PC-3 (cell line): Measurements from ENCODE around the gene WDR38. TPM values are rescaled to one million over a fixed set of nuclear protein-coding genes. Genes with fewer than 3 reads are reported as not detected.
"Not testable (repeated sequence)": the region's sequence is repeated elsewhere in the genome, so short reads cannot be mapped to it uniquely, and the experiment has no call there.

Source experiments
- ATAC-seq: fragments of 200-7000 bp; cut with Tn5 transposase; 2 replicates; pipeline ENCODE4 v1.9.1; 2020; ENCODE audit warnings: mild to moderate bottlenecking, moderate library complexity
- BruUV-seq: library from RNA; stranded (reverse); fragments of 400-500 nt; replicated peaks from 2 replicates; lab custom pipeline; 2021; lab: Mats Ljungman, UMichigan
- CTCF ChIA-PET: fragments of 300-600 bp; sonication (Branson Sonifier 250); formaldehyde crosslinking; loops from one replicate; lab custom pipeline; 2022; ENCODE audit warnings: antibody characterized with exemption; lab: Charles Lee
- POLR2A ChIA-PET: fragments of 300-600 bp; sonication (Branson Sonifier 250); formaldehyde crosslinking; loops from one replicate; lab custom pipeline; 2022; ENCODE audit warnings: antibody characterized with exemption; ENCODE audit not compliant: unreplicated experiment; lab: Charles Lee
- DNase-seq: peaks from one replicate; pipeline ENCODE4 v3.0.0-alpha.2; 2015
- H2AFZ ChIP-seq: fragments of 300-600 bp; sonication (generic); 2 replicates; pipeline ENCODE4 v1.6.0; 2016; ENCODE audit warnings: antibody characterized with exemption, low read length
- H3F3A ChIP-seq: fragments of 300-600 bp; sonication (generic); one replicate; pipeline ENCODE4 v1.6.0; 2017; ENCODE audit warnings: antibody characterized with exemption, low read length, control low read depth, mild to moderate bottlenecking; ENCODE audit not compliant: unreplicated experiment
- H3K27ac ChIP-seq: fragments of 300-600 bp; sonication (generic); 2 replicates; pipeline ENCODE4 v1.5.1; 2016; ENCODE audit warnings: mild to moderate bottlenecking, low read length
- H3K27me3 ChIP-seq: fragments of 300-600 bp; sonication (generic); 2 replicates; pipeline ENCODE4 v1.6.1; 2016; ENCODE audit warnings: low read length, mixed read lengths
- H3K36me3 ChIP-seq: fragments of 300-600 bp; sonication (generic); 2 replicates; pipeline ENCODE4 v1.6.1; 2016; ENCODE audit warnings: low read depth, mixed run types, low read length, mixed read lengths
- H3K4me1 ChIP-seq: fragments of 300-600 bp; sonication (generic); 2 replicates; pipeline ENCODE4 v1.5.1; 2016; ENCODE audit warnings: low read length; ENCODE audit not compliant: insufficient read depth
- H3K4me2 ChIP-seq: fragments of 300-600 bp; sonication (generic); 2 replicates; pipeline ENCODE4 v1.6.0; 2016; ENCODE audit warnings: low read length
- H3K4me3 ChIP-seq: fragments of 300-600 bp; sonication (generic); 2 replicates; pipeline ENCODE4 v1.5.1; 2016; ENCODE audit warnings: mild to moderate bottlenecking, low read length, mixed read lengths
- H3K79me2 ChIP-seq: fragments of 300-600 bp; sonication (generic); 2 replicates; pipeline ENCODE4 v1.6.1; 2017; ENCODE audit warnings: low read length, mixed read lengths
- H3K9ac ChIP-seq: fragments of 300-600 bp; sonication (generic); 2 replicates; pipeline ENCODE4 v1.6.0; 2016; ENCODE audit warnings: mild to moderate bottlenecking, low read length
- H3K9me2 ChIP-seq: fragments of 300-600 bp; sonication (generic); replicated peaks from 2 replicates; pipeline ENCODE4 v1.6.1; 2016; ENCODE audit warnings: mixed run types, low read length, mixed read lengths
- H3K9me3 ChIP-seq: fragments of 300-600 bp; sonication (generic); 2 replicates; pipeline ENCODE4 v1.6.1; 2016; ENCODE audit warnings: low read length, mixed read lengths
- H4K20me1 ChIP-seq: fragments of 300-600 bp; sonication (generic); 2 replicates; pipeline ENCODE4 v1.6.1; 2016; ENCODE audit warnings: low read length, mixed read lengths
- EZH2 ChIP-seq: fragments of 300-600 bp; sonication (generic); IDR thresholded peaks from one replicate; pipeline ENCODE4 v1.6.1; 2017; ENCODE audit warnings: antibody characterized with exemption, mild to moderate bottlenecking, low read length; ENCODE audit not compliant: unreplicated experiment
- EZH2phosphoT487 ChIP-seq: fragments of 300-600 bp; sonication (generic); IDR thresholded peaks from 2 replicates; pipeline ENCODE4 v1.6.1; 2018; ENCODE audit warnings: mild to moderate bottlenecking, antibody characterized with exemption, low read length, borderline replicate concordance
- intact Hi-C: fragments of 100-400 bp; cut with micrococcal nuclease; formaldehyde crosslinking; loops from 2 replicates; pipeline ENCODE4 v1.9.0; 2023
- total RNA-seq: library from RNA; depleted of rRNA; stranded (reverse); fragments of >200 nt; gene quantifications from 2 replicates; pipeline ENCODE4 v1.2.3, GENCODE V29; 2014
- TF ChIP-seq, protein P1 (sequence below): fragments of 300-600 bp; sonication (generic); conservative IDR thresholded peaks from 2 replicates; pipeline ENCODE4 v1.5.1; 2017; ENCODE audit warnings: antibody characterized with exemption, low read depth, mild to moderate bottlenecking, low read length

The WDR38 gene
- total RNA-seq, 1 experiment from 2014 or later, result not detected

DNA sequence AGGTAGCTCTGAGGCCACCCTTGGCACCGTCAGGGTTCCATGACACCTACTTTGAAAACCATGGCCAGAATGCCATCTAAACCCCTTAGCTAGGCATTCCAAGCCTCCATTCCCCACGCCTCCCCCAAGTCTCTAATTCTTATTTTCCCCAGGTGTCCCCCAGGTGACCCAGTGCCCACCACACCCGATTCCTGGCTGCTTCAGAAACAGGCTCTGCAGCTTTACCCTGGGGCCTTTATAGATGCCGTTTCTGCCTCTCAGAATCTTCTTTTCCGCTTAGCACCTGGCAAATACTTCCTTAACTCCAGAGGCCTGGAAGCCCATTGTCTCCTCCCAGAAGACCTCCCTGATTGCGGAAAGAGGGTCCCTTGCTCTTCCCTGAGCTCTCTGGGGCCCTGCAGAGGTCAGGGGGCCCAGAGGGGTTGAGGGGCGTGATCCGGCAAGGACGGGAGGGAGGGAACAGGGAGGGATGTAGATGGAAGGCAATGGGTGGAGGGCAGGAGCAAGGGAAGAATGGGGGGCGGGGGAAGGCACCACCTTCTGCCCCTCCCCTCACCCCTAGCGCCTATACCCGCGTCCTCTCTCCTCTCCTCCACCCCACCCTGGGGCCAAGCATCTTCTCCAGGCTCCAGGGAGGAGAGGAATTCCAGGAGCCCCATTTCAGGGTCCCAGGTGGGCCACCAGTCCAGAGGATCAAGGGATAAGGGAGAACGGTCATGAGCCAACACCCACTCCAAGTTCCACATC, 12.0 kb upstream of the WDR38 start:
- H3K9me2 ChIP-seq, result no peaks in the 10 kb centered on the region
- H3K9me3 ChIP-seq, result no peaks in the 10 kb centered on the region
- H3K27me3 ChIP-seq, result no peaks in the 10 kb centered on the region
- no peaks in the 10 kb centered on the region for H3K79me2 ChIP-seq
- H3K4me3 ChIP-seq, result no peak overlapping the region
- BruUV-seq, result no TSS peak
- no peak overlapping the region for H2AFZ ChIP-seq
- no peaks in the 10 kb centered on the region for H3F3A ChIP-seq
- TF ChIP-seq EZH2, result no peak
- no peak for ATAC-seq
- no peaks in the 10 kb centered on the region for H4K20me1 ChIP-seq
- POLR2A ChIA-PET, result interaction anchor here (0.7 kb wide), 1 partner anchor 21 kb away, joined by 6 read pairs; no protein-coding TSS in a partner anchor
- CTCF ChIA-PET, result no interaction called here
- DNase-seq, result no peak
- H3K4me1 ChIP-seq, result no peaks in the 10 kb centered on the region
- no peak overlapping the region for H3K9ac ChIP-seq
- H3K4me2 ChIP-seq, result no peak overlapping the region
- H3K36me3 ChIP-seq, result no peaks in the 10 kb centered on the region
- intact Hi-C loops, result no loop called here
- no peak overlapping the region for H3K27ac ChIP-seq

- H3K9me3 ChIP-seq, result no peaks in the 10 kb centered on the region
- H3K27me3 ChIP-seq, result no peaks in the 10 kb centered on the region
- ATAC-seq, result no peak
- no peaks in the 10 kb centered on the region for H3K4me1 ChIP-seq
- H3F3A ChIP-seq, result no peaks in the 10 kb centered on the region
- TF ChIP-seq, protein P1, sequence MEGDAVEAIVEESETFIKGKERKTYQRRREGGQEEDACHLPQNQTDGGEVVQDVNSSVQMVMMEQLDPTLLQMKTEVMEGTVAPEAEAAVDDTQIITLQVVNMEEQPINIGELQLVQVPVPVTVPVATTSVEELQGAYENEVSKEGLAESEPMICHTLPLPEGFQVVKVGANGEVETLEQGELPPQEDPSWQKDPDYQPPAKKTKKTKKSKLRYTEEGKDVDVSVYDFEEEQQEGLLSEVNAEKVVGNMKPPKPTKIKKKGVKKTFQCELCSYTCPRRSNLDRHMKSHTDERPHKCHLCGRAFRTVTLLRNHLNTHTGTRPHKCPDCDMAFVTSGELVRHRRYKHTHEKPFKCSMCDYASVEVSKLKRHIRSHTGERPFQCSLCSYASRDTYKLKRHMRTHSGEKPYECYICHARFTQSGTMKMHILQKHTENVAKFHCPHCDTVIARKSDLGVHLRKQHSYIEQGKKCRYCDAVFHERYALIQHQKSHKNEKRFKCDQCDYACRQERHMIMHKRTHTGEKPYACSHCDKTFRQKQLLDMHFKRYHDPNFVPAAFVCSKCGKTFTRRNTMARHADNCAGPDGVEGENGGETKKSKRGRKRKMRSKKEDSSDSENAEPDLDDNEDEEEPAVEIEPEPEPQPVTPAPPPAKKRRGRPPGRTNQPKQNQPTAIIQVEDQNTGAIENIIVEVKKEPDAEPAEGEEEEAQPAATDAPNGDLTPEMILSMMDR, result no peak
- TF ChIP-seq EZH2phosphoT487, result no peak
- BruUV-seq, result no TSS peak
- no peak overlapping the region for H3K27ac ChIP-seq
- no peaks in the 10 kb centered on the region for H4K20me1 ChIP-seq
- H2AFZ ChIP-seq, result no peak overlapping the region
- no peak overlapping the region for H3K4me2 ChIP-seq
- ChIA-PET CTCF (no interaction called here), POLR2A (no interaction called here)
- no peak overlapping the region for H3K4me3 ChIP-seq
- H3K9me2 ChIP-seq, result no peaks in the 10 kb centered on the region
- intact Hi-C loops, result no loop called here
- no peak for DNase-seq
- H3K9ac ChIP-seq, result no peak overlapping the region
- no peaks in the 10 kb centered on the region for H3K36me3 ChIP-seq
- H3K79me2 ChIP-seq, result no peaks in the 10 kb centered on the region
These were observed 9.7 kb upstream of the WDR38 start for GRCh38 chr9:124843456-124844034.

- ChIA-PET POLR2A (no interaction called here), CTCF (no interaction called here)
- Histone ChIP-seq H3F3A (no peaks in the 10 kb centered on the region), H3K4me2 (no peak overlapping the region), H3K27me3 (no peaks in the 10 kb centered on the region), H3K4me3 (no peak overlapping the region), H3K4me1 (no peaks in the 10 kb centered on the region), H3K9me2 (no peaks in the 10 kb centered on the region), H3K36me3 (no peaks in the 10 kb centered on the region), H3K9me3 (no peaks in the 10 kb centered on the region), H4K20me1 (no peaks in the 10 kb centered on the region), H3K27ac (no peak overlapping the region), H3K79me2 (no peaks in the 10 kb centered on the region), H3K9ac (no peak overlapping the region), H2AFZ (no peak overlapping the region)
- intact Hi-C loops, result no loop called here
- no TSS peak for BruUV-seq
- DNase-seq (no peak), ATAC-seq (no peak)
- TF ChIP-seq EZH2phosphoT487 (no peak), EZH2 (no peak)
- TF ChIP-seq, protein P1, result no peak
These were observed 9.0 kb upstream of the WDR38 start for GRCh38 chr9:124844291-124844690.

- intact Hi-C loops, result not testable (repeated sequence)
These were observed 6.8 kb upstream of the WDR38 start for GRCh38 chr9:124846467-124846866.

More at GRCh38 chr9:124846467-124846866, 6.8 kb upstream of the WDR38 start:
- H3K9me2 ChIP-seq, ATAC-seq, POLR2A ChIA-PET, DNase-seq, H3K27ac ChIP-seq, H3K9me3 ChIP-seq, H3K27me3 ChIP-seq, H4K20me1 ChIP-seq, H2AFZ ChIP-seq, H3K79me2 ChIP-seq, H3K4me2 ChIP-seq, H3K36me3 ChIP-seq, H3F3A ChIP-seq, H3K9ac ChIP-seq, H3K4me1 ChIP-seq, H3K4me3 ChIP-seq, BruUV-seq: not testable (repeated sequence)
- CTCF ChIA-PET, result interaction anchor here (0.9 kb wide), 1 partner anchor 69 kb away, joined by 4 read pairs; the partner anchor contains the start of gene OLFML2A
